Omental fat pad (tissue), 4 donors: Measurements from ENCODE around the gene HSPA1A. TPM values are rescaled to one million over a fixed set of nuclear protein-coding genes. Genes with fewer than 3 reads are reported as not detected.
A peak's percentile ranks its signal among the peaks of the same experiment; 100 is the strongest.

Experiments used
- ATAC-seq: fragments of 150-250 bp; one replicate; pipeline ENCODE4 v1.9.1; 2016; ENCODE audit warnings: mild to moderate bottlenecking, moderate library complexity; ENCODE audit not compliant: low FRiP score
- DNase-seq: peaks from one replicate; pipeline ENCODE4 v3.0.0-alpha.2; 2019; ENCODE audit warnings: low spot score
- CTCF ChIP-seq, 3 donors: fragments of 450-650 bp; IDR thresholded peaks; one replicate each; pipeline ENCODE4 v1.5.1; 2016 to 2017; ENCODE audit warnings: antibody characterized with exemption in 3 of 3, mild to moderate bottlenecking in 3 of 3, moderate library complexity in 2 of 3
- total RNA-seq, 4 donors: library from RNA; depleted of rRNA; stranded (reverse); fragments of >200 nt; gene quantifications; one replicate each; pipeline ENCODE4 v1.1.0, GENCODE V29; 2016

HSPA1A gene
- total RNA-seq, 4 donors from 2014 or later, result 155 to 1,684 (median 309) TPM

GRCh38 chr6:31769684-31770371, 45.5 kb upstream of the HSPA1A start:
- TF ChIP-seq CTCF (IDR thresholded peaks at IDR 0.05), result no peak
- no peak for ATAC-seq
- peak; percentile 71 for DNase-seq

- no peak for TF ChIP-seq CTCF (IDR thresholded peaks at IDR 0.05)
- DNase-seq, result no peak
- ATAC-seq, result no peak
Measured at GRCh38 chr6:31770860-31771259, 44.5 kb upstream of the HSPA1A start.

- ATAC-seq (no peak), DNase-seq (no peak)
- no peak for TF ChIP-seq CTCF (IDR thresholded peaks at IDR 0.05)
Measured at GRCh38 chr6:31771992-31772358, 43.4 kb upstream of the HSPA1A start.

GRCh38 chr6:31775184-31775583, 40.2 kb upstream of the HSPA1A start:
- TF ChIP-seq CTCF (IDR thresholded peaks at IDR 0.05), result no peak
- no peak for DNase-seq

GRCh38 chr6:31775633-31776484, 39.5 kb upstream of the HSPA1A start:
- TF ChIP-seq CTCF (IDR thresholded peaks at IDR 0.05), result no peak
- no peak for DNase-seq

More at GRCh38 chr6:31775184-31775583, 40.2 kb upstream of the HSPA1A start:
- no peak for ATAC-seq

GRCh38 chr6:31776485-31776988, 38.8 kb upstream of the HSPA1A start:
- no peak for DNase-seq
- TF ChIP-seq CTCF (IDR thresholded peaks at IDR 0.05), result no peak
- no peak for ATAC-seq

More at GRCh38 chr6:31775633-31776484, 39.5 kb upstream of the HSPA1A start:
- no peak for ATAC-seq
